BJ (cell line): ENCODE results near the gene DMD. TPM values are rescaled to one million over a fixed set of nuclear protein-coding genes. Genes with fewer than 3 reads are reported as not detected.

Source experiments
- CTCF ChIA-PET: fragments of 350-600 bp; formaldehyde crosslinking; extraction: SDS; loops from one replicate; lab custom pipeline; 2021; ENCODE audit warnings: antibody characterized with exemption, inconsistent platforms; lab: Yijun Ruan, JAX
- POLR2A ChIA-PET: fragments of 300-600 bp; sonication (Branson Sonifier 250); formaldehyde crosslinking; extraction: SDS; loops from one replicate; lab custom pipeline; 2021; ENCODE audit warnings: antibody characterized with exemption; lab: Charles Lee
- DNase-seq: peaks from one replicate; pipeline ENCODE4 v3.0.0-alpha.2; 2011; ENCODE audit warnings: low read depth
- H3K27me3 ChIP-seq: 2 replicates; pipeline ENCODE4 v1.6.0; 2011; ENCODE audit warnings: low read length; ENCODE audit not compliant: control insufficient read depth, insufficient read depth
- H3K36me3 ChIP-seq: 2 replicates; pipeline ENCODE4 v1.5.1; 2011; ENCODE audit warnings: low read length; ENCODE audit not compliant: control insufficient read depth, insufficient read depth
- H3K4me3 ChIP-seq: 2 replicates; pipeline ENCODE4 v1.5.1; 2011; ENCODE audit warnings: low read depth, mild to moderate bottlenecking, control low read depth, low read length
- polyA plus RNA-seq: library from polyadenylated mRNA; depleted of rRNA; stranded (reverse); fragments of >200 nt; gene quantifications from 2 replicates; pipeline ENCODE4 v1.2.3, GENCODE V29; 2011
- TF ChIP-seq, protein P1 (sequence below): IDR thresholded peaks from 2 replicates; pipeline ENCODE4 v1.5.1; 2011; ENCODE audit warnings: low read depth, mild to moderate bottlenecking, control low read depth, inconsistent platforms, low read length, moderate library complexity; ENCODE audit not compliant: insufficient read depth

DMD gene
- polyA plus RNA-seq, 1 experiment, result 12.5 TPM

DNA sequence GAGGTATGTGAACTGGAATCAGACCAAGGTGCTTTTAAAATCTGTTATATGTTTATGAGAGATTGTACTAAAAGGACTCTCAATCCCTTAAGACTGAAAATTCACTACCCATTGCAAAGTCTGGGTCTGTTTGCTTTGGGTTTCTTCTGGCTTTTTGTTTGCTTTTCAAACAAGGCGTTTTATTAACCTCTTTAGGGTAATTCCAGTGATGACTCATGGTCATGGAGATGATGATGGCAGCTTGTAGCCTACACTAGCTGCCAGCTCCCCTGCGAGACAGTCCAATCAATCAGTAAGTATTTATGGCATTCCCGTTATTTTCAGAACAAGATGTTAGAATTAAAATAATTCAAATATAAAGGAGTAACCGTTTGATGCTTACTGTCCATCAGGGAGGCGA, 1495.7 kb downstream of the DMD start:
- ChIA-PET POLR2A (no interaction called here), CTCF (no interaction called here)
- no peak overlapping the region for H3K4me3 ChIP-seq
- no peaks in the 10 kb centered on the region for H3K36me3 ChIP-seq
- TF ChIP-seq, protein P1, sequence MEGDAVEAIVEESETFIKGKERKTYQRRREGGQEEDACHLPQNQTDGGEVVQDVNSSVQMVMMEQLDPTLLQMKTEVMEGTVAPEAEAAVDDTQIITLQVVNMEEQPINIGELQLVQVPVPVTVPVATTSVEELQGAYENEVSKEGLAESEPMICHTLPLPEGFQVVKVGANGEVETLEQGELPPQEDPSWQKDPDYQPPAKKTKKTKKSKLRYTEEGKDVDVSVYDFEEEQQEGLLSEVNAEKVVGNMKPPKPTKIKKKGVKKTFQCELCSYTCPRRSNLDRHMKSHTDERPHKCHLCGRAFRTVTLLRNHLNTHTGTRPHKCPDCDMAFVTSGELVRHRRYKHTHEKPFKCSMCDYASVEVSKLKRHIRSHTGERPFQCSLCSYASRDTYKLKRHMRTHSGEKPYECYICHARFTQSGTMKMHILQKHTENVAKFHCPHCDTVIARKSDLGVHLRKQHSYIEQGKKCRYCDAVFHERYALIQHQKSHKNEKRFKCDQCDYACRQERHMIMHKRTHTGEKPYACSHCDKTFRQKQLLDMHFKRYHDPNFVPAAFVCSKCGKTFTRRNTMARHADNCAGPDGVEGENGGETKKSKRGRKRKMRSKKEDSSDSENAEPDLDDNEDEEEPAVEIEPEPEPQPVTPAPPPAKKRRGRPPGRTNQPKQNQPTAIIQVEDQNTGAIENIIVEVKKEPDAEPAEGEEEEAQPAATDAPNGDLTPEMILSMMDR, result no peak
- no peaks in the 10 kb centered on the region for H3K27me3 ChIP-seq
- no peak for DNase-seq

DNA sequence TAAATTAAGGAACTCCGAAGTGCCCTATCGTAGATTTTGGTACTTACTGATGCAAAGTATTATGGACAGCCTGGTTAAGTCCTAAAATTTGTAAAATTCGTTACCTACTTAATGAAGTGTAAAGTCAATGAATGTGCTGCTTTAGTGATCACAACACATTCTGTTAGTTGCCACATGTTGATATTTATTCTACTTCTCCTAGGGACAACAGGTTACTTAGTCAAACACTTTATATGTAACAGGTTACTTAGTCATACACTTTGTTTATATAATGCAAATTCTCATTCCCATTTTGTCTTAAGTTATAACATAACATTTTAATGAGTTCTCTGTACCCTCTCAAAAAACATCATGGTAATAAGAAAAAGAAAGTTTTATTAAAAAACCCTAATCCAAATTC, 1496.6 kb downstream of the DMD start:
- Histone ChIP-seq H3K27me3 (no peaks in the 10 kb centered on the region), H3K36me3 (no peaks in the 10 kb centered on the region), H3K4me3 (no peak overlapping the region)
- POLR2A ChIA-PET, result no interaction called here
- TF ChIP-seq, protein P1, result no peak
- CTCF ChIA-PET, result no interaction called here
- no peak for DNase-seq

- H3K36me3 ChIP-seq, result no peaks in the 10 kb centered on the region
- no peak for DNase-seq
- TF ChIP-seq, protein P1, result no peak
- H3K27me3 ChIP-seq, result no peaks in the 10 kb centered on the region
- CTCF ChIA-PET, result no interaction called here
- POLR2A ChIA-PET, result no interaction called here
- no peak overlapping the region for H3K4me3 ChIP-seq
Observed at GRCh38 chrX:31713120-31713519, 1498.2 kb downstream of the DMD start.

DNA sequence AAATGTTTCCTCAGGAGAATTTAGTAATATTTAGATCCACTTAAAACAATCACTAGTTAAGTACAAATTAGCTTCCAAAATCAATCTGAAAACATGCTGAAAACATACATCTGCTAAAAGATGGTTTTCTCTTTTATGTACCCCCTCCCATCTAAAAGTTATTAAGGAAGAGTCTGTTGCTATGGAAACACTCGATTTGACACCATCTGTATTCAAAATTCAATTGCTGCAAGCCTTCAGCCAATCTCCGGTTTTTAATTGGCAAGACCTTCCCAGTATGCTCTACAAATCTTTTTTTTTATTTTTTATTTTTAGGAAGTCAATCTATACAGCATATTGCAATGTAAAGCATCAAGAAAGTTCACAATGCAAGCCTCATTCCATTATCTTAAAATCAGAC, 1500.2 kb downstream of the DMD start:
- Histone ChIP-seq H3K36me3 (no peaks in the 10 kb centered on the region), H3K27me3 (no peaks in the 10 kb centered on the region), H3K4me3 (no peak overlapping the region)
- POLR2A ChIA-PET, result no interaction called here
- TF ChIP-seq, protein P1, result no peak
- DNase-seq, result no peak
- CTCF ChIA-PET, result no interaction called here

- TF ChIP-seq, protein P1, result no peak
- no peak overlapping the region for H3K4me3 ChIP-seq
- no peaks in the 10 kb centered on the region for H3K36me3 ChIP-seq
- H3K27me3 ChIP-seq, result no peaks in the 10 kb centered on the region
- no peak for DNase-seq
- CTCF ChIA-PET, result no interaction called here
- POLR2A ChIA-PET, result no interaction called here
Observed at GRCh38 chrX:31708116-31708515, 1503.2 kb downstream of the DMD start.
